DMS 273 (cell line): ENCODE data around the gene SCFD2.

Experiments used
- DNase-seq: peaks from one replicate; lab custom pipeline; 2025; ENCODE audit not compliant: unreplicated experiment; lab: John Stamatoyannopoulos, UW

Gene SCFD2

GRCh38 chr4:53019485-53020382 lies 346.1 kb downstream of the SCFD2 start:
- DNase-seq, result no peak

GRCh38 chr4:53018471-53018870 lies 347.4 kb downstream of the SCFD2 start:
- no peak for DNase-seq

GRCh38 chr4:53016099-53016820 lies 349.6 kb downstream of the SCFD2 start:
- DNase-seq, result no peak

- DNase-seq, result peak; percentile 66
Observed at GRCh38 chr4:53015681-53016080, 350.2 kb downstream of the SCFD2 start.

- DNase-seq, result no peak
Observed at GRCh38 chr4:53014881-53015280, 351.0 kb downstream of the SCFD2 start.

GRCh38 chr4:53013873-53014775 lies 351.7 kb downstream of the SCFD2 start:
- no peak for DNase-seq

- DNase-seq, result no peak
Observed at GRCh38 chr4:53012738-53013137, 353.1 kb downstream of the SCFD2 start.

- DNase-seq, result no peak
Observed at GRCh38 chr4:53011259-53011905, 354.5 kb downstream of the SCFD2 start.

GRCh38 chr4:53010318-53010717 lies 355.5 kb downstream of the SCFD2 start:
- no peak for DNase-seq

GRCh38 chr4:53009824-53010223 lies 356.0 kb downstream of the SCFD2 start:
- no peak for DNase-seq

GRCh38 chr4:53007024-53007423 lies 358.8 kb downstream of the SCFD2 start:
- DNase-seq, result no peak

GRCh38 chr4:53005808-53006207 lies 360.1 kb downstream of the SCFD2 start:
- no peak for DNase-seq

GRCh38 chr4:53005149-53005546 lies 360.7 kb downstream of the SCFD2 start:
- no peak for DNase-seq

GRCh38 chr4:53004497-53005148 lies 361.2 kb downstream of the SCFD2 start:
- no peak for DNase-seq

- DNase-seq, result no peak
Observed at GRCh38 chr4:53003959-53004358, 361.9 kb downstream of the SCFD2 start.

GRCh38 chr4:53000560-53000959 lies 365.3 kb downstream of the SCFD2 start:
- no peak for DNase-seq

- DNase-seq, result no peak
Observed at GRCh38 chr4:52999626-53000025, 366.2 kb downstream of the SCFD2 start.

- no peak for DNase-seq
Observed at GRCh38 chr4:52998413-52998812, 367.4 kb downstream of the SCFD2 start.

- no peak for DNase-seq
Observed at GRCh38 chr4:52997132-52997416, 368.8 kb downstream of the SCFD2 start.
